HL-60 (cell line): ENCODE data around the gene CENPN.

Experiments used
- DNase-seq, 2 experiments: peaks; one replicate each; pipeline ENCODE4 v3.0.0-alpha.2; 2010 to 2020; ENCODE audit warnings: low read depth in 1 of 2, low spot score in 1 of 2
- H3K27ac ChIP-seq: fragments of 250-450 bp; sonication (Bioruptor Pico); replicated peaks from 2 replicates; pipeline ENCODE4 v1.5.1; 2020; ENCODE audit warnings: mild to moderate bottlenecking, moderate library complexity
- H3K27me3 ChIP-seq: fragments of 250-450 bp; sonication (Bioruptor Pico); 2 replicates; pipeline ENCODE4 v1.5.1; 2021; ENCODE audit warnings: mild to moderate bottlenecking, moderate library complexity; ENCODE audit not compliant: insufficient read depth, poor library complexity, severe bottlenecking
- H3K4me3 ChIP-seq: replicated peaks from 2 replicates; pipeline ENCODE4 v1.5.1; 2011; ENCODE audit warnings: mild to moderate bottlenecking, control low read depth, low read length; ENCODE audit not compliant: insufficient read depth
- CTCF ChIP-seq: IDR thresholded peaks from one replicate; pipeline ENCODE4 v1.5.1; 2011; ENCODE audit warnings: low read length, control low read depth, inconsistent platforms; ENCODE audit not compliant: insufficient read depth
- GABPA ChIP-seq: IDR thresholded peaks from 2 replicates; pipeline ENCODE4 v1.6.1; 2012; ENCODE audit warnings: low read depth
- POLR2AphosphoS5 ChIP-seq: IDR thresholded peaks from 2 replicates; pipeline ENCODE4 v1.6.1; 2012; ENCODE audit warnings: low read depth
- REST ChIP-seq: IDR thresholded peaks from 2 replicates; pipeline ENCODE4 v1.6.1; 2012; ENCODE audit warnings: low read depth; ENCODE audit not compliant: insufficient replicate concordance
- SPI1 ChIP-seq: IDR thresholded peaks from 2 replicates; pipeline ENCODE4 v1.6.1; 2012; ENCODE audit warnings: low read depth, mild to moderate bottlenecking, borderline replicate concordance

CENPN gene

DNA sequence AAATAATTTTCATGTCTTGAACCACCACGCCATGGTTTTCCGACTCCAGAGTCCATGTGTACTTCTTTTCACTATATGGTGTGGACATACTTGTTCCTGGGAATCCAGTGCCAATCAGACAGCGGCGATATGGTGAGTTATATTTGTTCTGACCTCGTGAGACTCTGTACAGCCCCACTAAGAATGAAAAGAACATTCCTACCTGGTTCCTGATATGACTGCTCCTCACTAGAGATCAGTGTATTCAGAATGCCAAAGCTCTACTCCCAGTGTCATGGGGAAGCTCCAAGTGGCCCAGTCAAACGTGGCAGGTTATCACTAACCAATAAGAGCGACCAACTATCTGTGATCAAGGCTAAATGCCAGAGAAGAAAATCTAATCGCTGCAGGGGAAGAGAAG lies 64.0 kb downstream of the CENPN start:
- no peaks in the 10 kb centered on the region for H3K27me3 ChIP-seq
- no peak overlapping the region for H3K27ac ChIP-seq
- H3K4me3 ChIP-seq: no peak overlapping the region
- DNase-seq: no peak
- no peak for TF ChIP-seq REST
- no peak for TF ChIP-seq CTCF
- no peak for TF ChIP-seq SPI1
- TF ChIP-seq GABPA: no peak

GRCh38 chr16:81071805-81072204 lies 64.8 kb downstream of the CENPN start:
- TF ChIP-seq REST: no peak
- no peak for TF ChIP-seq GABPA
- no peak for TF ChIP-seq POLR2AphosphoS5
- TF ChIP-seq CTCF: no peak
- no peak for TF ChIP-seq SPI1
- peak; percentile 19 to 41 for DNase-seq

DNA sequence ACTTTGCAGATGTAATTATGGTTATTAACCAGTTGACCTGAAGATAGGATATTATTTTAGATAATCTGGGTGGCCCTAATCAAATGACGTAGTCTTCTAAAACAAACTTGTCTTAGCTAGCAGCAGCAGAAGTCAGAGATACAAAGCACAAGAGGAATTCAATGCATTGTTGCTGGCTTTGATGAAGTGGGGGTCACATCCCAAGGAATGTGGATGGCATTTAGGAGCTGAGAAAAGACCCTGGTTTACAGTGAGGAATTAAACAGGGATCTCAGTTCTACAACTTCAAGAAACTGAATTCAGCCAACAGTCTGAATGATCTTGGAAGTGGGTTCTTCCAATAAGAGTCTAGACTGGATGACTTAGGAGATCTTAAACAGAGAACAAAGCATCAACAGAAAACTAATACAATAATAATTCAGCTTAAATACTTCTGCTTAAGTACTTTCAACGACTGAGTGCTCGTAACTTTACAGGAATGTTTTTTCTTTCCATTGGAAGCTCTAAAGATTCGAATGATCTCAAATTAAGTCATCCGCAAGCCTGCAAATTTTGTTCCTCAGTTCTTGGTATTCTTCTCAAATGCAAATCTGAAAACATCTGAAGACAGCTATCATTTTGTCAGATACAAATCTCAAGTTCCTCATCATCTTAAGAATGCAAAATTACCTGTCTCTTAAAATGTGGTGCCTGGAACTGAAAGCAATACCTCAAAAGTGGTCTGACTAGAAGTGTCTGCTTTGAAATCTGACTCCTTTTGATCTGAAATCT lies 66.7 kb downstream of the CENPN start:
- Histone ChIP-seq H3K27me3 (no peaks in the 10 kb centered on the region), H3K27ac (no peak overlapping the region), H3K4me3 (no peak overlapping the region)
- DNase-seq: no peak
- TF ChIP-seq GABPA (no peak), REST (no peak), SPI1 (no peak), POLR2AphosphoS5 (no peak), CTCF (no peak)

More at GRCh38 chr16:81071805-81072204, 64.8 kb downstream of the CENPN start:
- Histone ChIP-seq H3K4me3 (no peak overlapping the region), H3K27ac (no peak overlapping the region), H3K27me3 (no peaks in the 10 kb centered on the region)
